Hair follicle dermal papilla cell (primary cell): ENCODE data around the gene MOCS3. TPM values are rescaled to one million over a fixed set of nuclear protein-coding genes. Genes with fewer than 3 reads are reported as not detected.

Experiments
- total RNA-seq: library from RNA; depleted of rRNA; stranded (reverse); fragments of >200 nt; gene quantifications from 2 replicates; pipeline ENCODE4 v1.2.3, GENCODE V29; 2012

MOCS3 gene, protein sequence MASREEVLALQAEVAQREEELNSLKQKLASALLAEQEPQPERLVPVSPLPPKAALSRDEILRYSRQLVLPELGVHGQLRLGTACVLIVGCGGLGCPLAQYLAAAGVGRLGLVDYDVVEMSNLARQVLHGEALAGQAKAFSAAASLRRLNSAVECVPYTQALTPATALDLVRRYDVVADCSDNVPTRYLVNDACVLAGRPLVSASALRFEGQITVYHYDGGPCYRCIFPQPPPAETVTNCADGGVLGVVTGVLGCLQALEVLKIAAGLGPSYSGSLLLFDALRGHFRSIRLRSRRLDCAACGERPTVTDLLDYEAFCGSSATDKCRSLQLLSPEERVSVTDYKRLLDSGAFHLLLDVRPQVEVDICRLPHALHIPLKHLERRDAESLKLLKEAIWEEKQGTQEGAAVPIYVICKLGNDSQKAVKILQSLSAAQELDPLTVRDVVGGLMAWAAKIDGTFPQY
- total RNA-seq = 11.1 and 11.2 TPM in 2 replicates

DNA sequence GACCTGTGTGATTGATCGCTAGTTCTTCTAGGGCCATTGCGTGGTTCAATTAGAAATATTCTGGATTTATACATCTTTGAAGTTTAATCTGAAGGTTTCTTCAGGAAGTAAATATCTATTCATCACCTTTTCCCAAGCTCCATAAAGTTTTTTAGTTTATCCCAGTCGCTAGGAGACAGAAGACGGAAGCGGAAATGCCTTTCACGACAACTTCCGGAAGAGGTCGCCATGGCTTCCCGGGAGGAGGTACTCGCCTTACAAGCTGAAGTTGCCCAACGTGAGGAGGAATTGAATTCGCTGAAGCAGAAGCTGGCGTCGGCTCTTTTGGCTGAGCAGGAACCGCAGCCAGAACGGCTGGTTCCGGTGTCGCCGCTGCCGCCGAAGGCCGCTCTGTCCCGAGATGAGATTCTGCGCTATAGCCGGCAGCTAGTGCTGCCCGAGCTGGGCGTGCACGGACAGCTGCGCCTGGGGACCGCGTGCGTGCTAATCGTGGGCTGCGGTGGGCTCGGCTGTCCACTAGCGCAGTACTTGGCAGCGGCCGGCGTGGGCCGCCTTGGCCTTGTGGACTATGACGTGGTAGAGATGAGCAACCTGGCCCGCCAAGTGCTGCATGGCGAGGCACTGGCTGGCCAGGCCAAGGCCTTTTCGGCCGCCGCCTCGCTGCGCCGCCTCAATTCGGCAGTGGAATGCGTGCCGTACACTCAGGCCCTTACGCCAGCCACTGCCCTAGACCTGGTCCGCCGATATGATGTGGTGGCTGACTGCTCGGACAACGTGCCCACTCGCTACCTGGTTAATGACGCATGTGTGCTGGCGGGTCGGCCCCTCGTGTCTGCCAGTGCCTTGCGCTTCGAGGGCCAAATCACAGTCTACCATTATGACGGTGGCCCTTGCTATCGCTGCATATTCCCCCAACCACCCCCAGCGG, at the start of gene MOCS3:
TSS of gene MOCS3 (plus strand) at position 204 of the 928 bp plus-strand sequence. CDS start at position 229, 25 bp downstream.

DNA sequence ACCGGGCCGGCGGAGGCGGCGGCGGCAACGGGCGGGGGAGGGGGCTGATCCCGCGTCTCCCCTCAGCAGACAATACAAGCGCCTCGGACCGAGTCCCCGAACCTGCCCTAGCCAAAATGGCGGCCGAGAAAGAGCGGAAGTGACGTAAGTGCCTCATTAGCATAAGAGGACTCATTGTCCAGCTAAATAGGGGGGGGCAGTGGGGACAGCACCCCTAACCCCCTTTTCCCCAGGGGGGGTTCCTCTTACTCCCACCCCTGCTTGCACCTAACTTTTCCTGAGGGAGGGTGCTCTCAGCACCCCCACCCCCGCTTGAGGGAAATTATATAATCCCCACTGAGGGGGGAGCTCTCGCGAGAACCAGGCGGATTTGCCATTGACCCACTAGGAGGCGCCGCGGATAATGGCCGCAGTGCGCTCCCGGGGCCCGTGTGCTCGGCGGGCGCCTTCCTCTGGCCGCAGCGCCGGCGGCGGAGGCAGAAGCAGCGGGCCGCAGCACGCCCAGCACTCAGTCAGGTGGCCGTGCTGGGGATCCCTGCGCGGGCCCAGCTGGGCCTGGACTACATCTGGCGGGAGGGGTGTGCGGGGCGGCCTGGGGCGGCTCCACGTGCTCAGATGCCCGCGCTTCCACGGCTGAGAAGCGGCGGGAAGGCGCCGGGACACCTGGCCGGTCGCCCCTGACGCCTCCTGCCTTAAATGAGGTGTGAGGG, 27.2 kb upstream of the MOCS3 start, which contains the start of gene ADNP:
TSS of gene ADNP (minus strand) at position 132 of the 710 bp plus-strand sequence. CDS start 27,441 bp downstream, outside the sequence.

DNA sequence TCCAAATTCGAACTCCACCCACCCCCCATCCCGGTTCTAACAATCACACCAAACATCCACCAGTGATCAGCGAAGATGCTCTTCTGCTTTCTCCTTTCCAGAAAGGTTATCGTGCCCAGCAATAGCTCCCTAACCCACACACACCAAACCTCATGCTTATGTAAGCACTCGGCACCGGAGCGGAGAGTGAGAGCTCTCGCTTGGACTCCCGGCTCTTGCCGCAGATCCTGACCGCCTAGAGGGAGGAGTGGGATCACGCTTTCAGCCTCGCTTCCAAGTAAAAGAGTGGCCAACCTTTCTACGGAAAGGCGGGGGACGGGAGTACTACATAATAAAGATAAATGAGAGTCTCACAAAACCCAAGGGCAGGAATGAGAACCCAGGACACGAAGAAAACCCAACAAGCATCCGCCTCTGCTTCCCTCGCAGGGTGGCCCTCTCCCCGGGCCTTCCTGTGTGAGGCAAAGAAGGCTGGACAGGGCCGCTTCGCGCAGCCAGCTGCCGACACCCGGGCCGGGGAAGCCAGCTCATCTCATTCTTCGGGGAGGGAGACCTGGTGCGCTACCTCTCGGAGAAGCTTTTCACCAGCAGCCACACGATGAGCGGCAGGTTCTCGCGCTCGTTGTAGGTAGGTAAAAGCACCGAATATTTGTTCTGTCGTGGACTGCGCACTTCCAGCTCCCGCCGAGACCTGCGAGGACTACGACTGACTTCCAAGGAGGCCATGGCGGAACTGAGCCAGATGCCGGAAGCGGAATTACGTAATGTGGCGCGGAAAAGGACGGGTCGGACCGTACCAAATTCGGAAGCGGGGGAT, 612 bp upstream of the MOCS3 start, which contains the start of gene DPM1:
TSS of gene DPM1 (minus strand) at position 735 of the 817 bp plus-strand sequence. CDS start at position 726, 9 bp downstream.

Other genes starting within 250 kb of the MOCS3 start
- 0.12 and 0.16 TPM in 2 replicates for gene PARD6B, start 227.2 kb upstream of the MOCS3 start, total RNA-seq
- 10.2 and 15.1 TPM in 2 replicates for gene BCAS4, start 163.8 kb upstream of the MOCS3 start, total RNA-seq
- gene ADNP, start 27.4 kb upstream of the MOCS3 start, total RNA-seq = 23.8 and 29.5 TPM in 2 replicates
- 32.3 and 43.2 TPM in 2 replicates for gene DPM1, start 286 bp upstream of the MOCS3 start, total RNA-seq
- 3.2 and 7.0 TPM in 2 replicates for gene KCNG1, start 64.3 kb downstream of the MOCS3 start, total RNA-seq